Esophagus mucosa (tissue), 1 donor: ENCODE data around the gene HIGD1A. TPM values are rescaled to one million over a fixed set of nuclear protein-coding genes. Genes with fewer than 3 reads are reported as not detected.
A peak's percentile ranks its signal among the peaks of the same experiment; 100 is the strongest.

Source experiments
- ATAC-seq: fragments of 200-7000 bp; cut with Tn5 transposase; one replicate; pipeline ENCODE4 v1.9.1; 2020
- total RNA-seq: library from RNA; stranded (reverse); gene quantifications from one replicate; pipeline ENCODE4 v1.2.4, GENCODE V29; 2023
- donor health status: DM: yes; HTN: yes; CAD: no.

HIGD1A gene
- total RNA-seq, 1 donor from 2014 or later, result 114 TPM

DNA sequence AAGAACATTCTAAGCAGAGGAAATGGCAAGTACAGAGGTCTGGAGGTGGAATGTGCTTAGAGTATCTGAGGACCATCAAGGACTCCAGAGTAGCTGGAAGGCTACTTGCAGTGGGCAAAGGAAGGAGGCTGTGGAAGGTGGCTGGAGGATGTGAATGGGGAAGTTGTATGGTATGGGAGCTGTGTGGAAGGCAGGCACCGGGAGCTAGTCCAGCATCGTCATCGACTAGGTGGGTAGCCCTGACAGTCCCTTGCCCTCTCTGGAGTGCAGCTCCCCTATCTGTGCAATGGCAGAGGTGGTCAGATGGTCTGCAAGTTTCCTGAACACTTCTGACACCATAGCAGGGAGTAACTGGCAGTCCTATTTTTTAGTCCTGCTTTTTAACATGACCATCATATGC lies 50.5 kb downstream of the HIGD1A start:
- ATAC-seq, result no peak

GRCh38 chr3:42752961-42753360 lies 51.3 kb downstream of the HIGD1A start:
- no peak for ATAC-seq

DNA sequence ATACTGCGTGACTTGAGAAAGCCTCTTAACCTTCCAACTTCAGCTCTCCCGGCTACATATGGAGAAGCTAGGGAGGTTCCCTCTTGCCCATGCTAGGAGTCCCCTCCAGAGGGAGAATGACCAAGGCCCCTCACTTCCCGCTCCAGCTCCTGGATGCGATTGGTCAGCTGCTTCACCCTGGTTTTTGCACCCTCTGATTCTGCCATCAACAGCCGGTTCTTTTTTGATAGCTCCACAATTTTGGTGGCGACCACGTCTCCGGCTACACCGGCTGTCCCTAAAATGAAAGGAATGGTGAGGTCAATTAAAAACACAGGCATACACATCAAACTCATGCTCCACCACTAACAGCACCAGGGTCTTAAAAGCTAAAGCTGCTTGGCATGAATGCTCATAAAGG lies 51.8 kb downstream of the HIGD1A start:
- ATAC-seq, result no peak

DNA sequence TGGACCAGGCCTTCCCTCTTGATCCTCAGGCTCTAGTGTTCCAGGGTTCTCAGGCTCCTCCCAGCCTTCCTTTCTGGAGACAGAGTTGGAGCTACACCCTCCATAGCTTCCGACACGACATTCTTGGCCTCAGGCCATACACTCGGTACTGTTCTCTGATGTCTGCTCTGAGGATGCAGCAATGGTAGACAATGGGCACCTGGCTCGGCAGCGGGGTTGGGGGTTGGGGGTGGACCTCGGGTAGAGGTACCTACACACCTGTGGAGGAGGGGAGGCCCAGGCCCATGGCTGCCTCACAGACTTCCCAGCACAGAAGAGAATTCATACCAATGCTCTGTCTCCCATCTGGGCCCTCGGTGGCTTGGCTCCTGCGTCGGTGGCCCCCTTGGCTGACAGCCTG lies 52.7 kb downstream of the HIGD1A start:
- no peak for ATAC-seq

DNA sequence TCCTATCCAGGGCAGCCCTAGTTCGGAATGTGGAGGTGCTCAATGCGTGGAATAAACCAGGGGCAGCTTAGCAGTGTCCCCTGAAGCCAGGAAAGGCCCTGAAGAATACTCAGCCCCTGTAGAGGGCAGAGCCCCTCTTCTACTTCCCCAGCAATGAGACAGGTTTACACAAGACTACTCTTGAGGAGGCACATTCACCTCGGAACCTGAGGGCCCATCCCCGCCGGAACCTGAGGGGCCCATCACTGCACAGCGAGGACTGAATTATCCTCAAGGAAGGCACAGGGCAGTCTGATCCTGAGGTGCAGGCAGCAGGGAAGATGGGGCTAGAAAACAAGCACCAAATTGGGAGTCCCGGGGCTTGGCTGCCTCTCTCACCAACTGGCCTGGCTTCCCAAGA lies 53.5 kb downstream of the HIGD1A start:
- no peak for ATAC-seq

DNA sequence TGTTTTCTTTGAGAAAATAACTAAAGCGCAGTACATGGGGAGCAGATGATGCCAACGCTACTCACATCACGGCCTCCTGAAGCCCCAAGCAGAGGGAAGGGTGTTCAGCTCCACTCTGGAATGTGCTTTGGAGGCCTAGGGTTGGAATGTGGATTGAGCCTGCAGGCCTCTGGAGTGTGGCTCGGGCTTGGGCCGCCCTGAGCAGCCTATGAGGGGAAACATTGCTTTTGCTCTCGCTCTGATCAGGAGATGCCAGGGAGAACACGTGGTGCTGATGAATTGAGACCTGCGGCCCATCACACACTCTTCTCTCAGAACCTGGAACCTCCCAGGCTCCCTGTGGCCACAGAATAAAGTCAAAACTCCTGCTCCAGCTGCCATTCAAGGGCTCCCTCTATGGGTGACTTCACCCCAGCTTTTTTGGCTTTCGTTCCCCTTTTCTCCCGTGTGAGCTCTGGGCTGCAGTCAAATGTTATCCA lies 54.5 kb downstream of the HIGD1A start:
- ATAC-seq, result peak; percentile 30

GRCh38 chr3:42749025-42749752 lies 55.1 kb downstream of the HIGD1A start:
- ATAC-seq, result no peak

DNA sequence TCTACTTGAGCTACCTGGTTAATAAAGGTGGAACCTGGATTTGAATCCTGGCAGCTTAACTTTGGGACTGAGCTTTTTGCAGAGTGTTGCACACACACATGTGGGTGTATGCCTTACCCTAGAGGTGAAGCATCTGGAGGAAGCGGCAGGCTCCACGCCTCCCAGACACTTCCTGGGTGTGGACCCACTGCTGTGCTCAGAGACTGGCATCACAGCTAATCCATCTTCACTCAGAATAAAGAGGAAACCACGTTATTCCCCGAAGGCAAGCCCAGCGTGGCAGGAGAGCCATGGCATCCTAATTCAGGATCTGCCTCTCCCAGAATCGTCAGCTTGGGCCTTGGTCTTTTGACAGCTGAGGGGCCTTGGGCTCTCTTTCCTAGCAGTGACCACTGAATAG lies 56.7 kb downstream of the HIGD1A start:
- peak; percentile 85 for ATAC-seq

DNA sequence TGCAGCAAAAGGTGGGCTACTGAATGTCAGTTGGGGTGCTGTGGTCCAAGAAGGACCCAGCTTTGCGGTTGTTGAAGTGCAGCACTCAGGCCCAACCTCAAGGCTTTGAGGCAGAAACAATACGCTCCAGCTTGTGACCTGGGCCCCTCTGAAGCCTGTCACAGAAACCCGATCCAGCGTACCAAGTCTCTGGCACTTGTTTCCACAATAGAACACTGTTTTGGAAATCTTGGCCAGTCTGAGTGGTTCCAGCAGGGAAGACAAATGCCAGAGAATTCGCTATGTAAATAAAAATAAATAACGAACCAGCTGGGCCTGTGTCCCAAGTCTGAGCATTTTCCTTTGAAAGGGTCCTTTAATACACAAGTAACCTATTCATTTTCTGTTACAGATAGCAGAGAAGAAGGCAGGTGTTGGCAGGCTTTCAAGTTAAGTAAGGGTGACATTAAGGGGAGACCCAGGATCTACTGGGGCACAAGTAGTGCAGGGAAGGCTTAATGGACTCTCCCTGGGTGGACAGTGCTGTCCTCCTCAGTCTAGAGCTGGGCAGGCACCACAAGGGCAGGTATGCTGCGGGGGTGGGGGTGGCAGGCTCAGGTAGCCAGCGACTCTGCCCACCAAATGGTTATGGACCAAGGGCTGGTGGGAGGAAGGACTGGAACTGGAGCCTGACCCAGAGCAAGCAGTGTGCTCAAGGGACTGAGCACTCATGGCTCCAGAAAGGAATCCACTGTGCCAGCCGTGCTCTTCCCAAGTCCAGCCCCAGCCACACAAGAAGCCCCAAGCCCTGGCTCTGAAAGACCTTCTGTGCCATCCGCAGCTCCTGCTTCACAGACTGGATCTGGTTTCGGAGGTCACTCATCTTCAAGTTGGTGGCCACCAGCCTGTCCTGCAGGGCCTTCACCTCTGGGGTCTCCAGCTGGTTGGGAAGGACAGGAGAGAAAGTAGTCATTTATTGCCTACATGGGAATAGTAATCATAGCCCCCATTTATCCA lies 57.5 kb downstream of the HIGD1A start:
- no peak for ATAC-seq

DNA sequence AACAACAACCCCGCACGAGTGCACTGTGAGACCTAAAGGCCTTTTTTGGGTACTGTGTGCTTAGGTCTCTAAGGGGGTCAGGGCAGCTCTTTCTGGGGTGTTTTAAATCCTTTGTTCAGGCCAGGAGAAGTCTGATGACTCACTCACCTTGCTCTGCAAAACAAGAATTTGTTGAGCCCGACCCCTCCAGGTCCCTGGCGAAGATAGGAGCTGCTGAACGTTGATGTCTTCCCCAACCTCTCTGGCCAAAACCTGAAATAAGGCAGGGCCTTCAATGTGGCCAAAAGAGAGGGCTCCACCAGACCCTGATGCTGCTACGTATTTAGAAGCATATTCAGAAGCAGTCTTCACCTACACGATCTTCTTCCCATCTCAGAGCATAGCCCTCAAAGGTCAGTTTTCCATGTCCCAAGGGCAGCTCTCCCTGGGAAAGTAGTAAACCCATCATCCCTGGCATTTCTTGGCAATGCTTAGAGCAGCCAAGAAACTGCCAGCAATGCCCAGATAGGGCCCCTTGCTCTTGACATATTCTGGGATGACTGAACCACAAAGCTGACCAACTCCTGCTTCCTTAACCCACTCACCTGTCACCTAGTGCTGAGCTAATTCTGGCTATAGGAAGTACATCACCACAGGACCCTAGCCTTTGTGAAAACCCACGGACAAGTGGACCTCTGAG lies 58.4 kb downstream of the HIGD1A start:
- no peak for ATAC-seq

DNA sequence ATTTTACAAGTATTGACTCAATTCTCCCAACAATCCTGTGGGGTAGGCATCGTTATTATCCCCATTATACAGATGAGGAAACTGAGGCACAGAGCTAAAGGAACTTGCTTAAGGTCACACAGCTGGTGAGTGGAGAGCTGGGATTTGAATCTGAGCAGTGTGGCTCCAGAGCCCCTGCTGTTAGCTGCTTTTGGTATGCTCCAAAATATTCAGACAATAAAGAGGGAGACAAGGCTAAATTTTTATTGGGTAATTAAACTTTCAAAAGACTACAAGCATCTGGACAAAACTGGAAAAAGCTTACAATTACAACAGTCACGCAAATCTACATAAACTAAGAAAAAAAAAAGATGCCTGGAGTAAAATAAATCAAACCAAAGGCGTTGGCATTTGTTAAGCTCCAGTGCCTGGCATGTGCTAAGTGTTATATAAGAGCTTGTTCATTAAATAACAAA lies 59.0 kb downstream of the HIGD1A start:
- ATAC-seq, result no peak

- no peak for ATAC-seq
These were observed 60.9 kb downstream of the HIGD1A start for GRCh38 chr3:42743204-42743995.

DNA sequence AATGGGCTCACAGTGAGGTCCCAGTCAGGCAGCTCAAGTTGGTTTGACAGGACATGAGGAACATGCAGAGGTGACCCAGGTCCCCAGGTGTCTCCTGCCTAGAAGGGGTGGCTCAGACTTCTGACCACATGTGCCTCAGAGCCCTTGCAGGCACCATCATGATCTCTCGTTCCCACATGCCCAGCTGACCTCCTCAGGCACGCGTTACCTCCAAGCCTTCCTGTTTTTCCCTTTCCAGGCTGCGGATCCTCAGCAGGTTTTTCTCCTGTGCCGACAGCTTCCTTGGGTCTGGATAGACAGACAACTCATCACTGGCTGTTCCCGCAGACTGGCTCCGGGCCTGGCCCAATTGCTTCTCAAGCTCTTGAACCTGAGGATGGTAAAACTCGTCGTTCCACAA lies 61.6 kb downstream of the HIGD1A start:
- no peak for ATAC-seq

GRCh38 chr3:42742259-42742658 lies 62.0 kb downstream of the HIGD1A start:
- ATAC-seq, result no peak

- ATAC-seq, result no peak
These were observed 62.5 kb downstream of the HIGD1A start for GRCh38 chr3:42741796-42742195.

DNA sequence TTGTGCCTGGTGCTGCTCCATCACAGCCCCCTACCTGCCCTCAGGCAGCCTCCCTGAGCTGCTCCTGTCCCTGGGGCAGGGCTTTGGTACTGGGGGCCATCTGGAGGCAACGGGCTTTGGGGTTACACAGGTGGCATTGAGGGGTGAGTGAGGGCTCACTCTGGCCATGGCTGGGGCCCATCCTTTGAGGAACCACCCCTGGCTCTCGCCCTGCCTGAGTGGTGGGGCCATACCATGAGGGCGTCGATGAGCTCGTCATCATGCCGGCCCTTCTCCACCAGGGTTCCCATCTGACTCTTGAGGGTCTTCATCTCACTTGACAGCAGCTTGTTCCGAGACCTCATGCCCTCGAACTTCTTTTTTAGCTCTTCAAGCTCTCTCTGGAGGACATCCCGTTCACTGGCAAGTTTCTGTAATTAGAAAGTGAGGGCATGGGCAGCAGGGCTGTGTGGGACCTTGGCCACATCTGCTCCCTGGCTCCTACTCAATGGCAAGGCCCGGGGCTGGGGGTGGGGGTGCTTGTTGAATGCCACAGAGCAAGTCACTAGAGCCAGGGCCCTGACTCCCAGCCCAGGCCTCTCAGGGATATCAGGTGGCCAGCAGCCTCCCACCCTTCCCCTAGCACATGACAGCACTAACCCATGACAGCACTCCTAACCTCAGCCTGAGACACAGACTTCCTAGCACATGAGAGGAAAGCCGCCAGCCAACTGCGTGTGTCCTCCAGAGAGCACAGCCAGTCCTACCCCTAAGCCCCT lies 64.7 kb downstream of the HIGD1A start:
- ATAC-seq, result no peak

GRCh38 chr3:42736531-42736930 lies 67.8 kb downstream of the HIGD1A start:
- no peak for ATAC-seq

DNA sequence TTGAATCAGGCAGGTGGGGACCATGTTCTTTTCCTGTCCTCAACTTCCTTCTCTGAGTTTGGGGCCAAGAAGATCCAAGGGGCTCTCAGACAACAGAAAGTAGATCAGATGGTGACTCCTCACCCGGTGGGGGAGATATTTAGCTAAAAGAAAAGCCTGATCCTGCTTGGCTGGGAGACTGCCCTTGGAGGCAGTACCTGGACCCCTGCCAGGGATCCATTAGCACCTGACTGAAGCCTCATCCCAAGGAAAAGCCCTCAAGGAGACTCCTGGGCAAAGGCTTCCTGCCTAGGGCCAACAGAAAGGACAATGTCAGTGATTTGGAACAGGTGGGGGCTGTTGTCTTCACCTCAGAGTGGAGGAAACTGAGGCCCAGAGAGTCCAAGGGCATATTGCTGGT lies 68.2 kb downstream of the HIGD1A start:
- ATAC-seq, result no peak

GRCh38 chr3:42735615-42736014 lies 68.7 kb downstream of the HIGD1A start:
- no peak for ATAC-seq

GRCh38 chr3:42735019-42735418 lies 69.3 kb downstream of the HIGD1A start:
- peak; percentile 20 for ATAC-seq

DNA sequence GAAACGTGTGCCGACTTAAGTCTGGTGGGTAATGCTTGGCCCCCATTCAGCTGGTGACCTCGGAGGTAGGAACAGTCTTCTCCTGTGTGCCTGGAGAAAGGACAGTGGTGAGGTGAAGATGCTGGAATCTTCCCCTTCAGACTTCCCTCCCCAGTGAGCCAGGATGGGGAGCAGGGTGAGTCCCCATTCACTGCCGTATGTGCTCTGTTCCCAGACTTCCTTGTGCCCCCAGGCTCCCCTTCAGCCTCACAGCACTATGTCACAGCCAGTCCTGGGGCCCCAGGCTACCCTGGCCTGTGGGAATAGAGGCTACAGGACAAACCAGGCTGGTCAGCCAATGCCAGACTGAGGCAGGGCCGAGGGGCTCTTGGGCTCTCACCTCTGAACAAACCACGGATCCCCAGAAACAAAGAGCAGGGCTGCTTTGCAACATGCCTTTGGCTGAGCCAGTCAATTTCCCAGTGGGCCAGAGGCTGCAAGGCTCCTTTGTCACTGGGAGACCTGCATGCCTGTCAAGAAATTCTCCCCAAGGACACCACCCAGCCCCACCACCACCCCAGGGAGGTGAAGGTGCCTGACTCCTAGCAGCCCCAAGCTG lies 69.9 kb downstream of the HIGD1A start:
- no peak for ATAC-seq
